Measurements from ENCODE around the gene ZNF2. TPM values are rescaled to one million over a fixed set of nuclear protein-coding genes. Genes with fewer than 3 reads are reported as not detected.

Gene ZNF2
- total RNA-seq (under 1 TPM in 1 of 2 experiments, not detected in 1; 0.53 TPM), total RNA-seq (1.6 to 20.3 (median 8.7) reads per million in 172 experiments)
- 4.1 TPM for polyA plus RNA-seq (2013, experiment 1 of 2)
- 3.8 TPM for polyA plus RNA-seq (2013, experiment 2 of 2)

DNA sequence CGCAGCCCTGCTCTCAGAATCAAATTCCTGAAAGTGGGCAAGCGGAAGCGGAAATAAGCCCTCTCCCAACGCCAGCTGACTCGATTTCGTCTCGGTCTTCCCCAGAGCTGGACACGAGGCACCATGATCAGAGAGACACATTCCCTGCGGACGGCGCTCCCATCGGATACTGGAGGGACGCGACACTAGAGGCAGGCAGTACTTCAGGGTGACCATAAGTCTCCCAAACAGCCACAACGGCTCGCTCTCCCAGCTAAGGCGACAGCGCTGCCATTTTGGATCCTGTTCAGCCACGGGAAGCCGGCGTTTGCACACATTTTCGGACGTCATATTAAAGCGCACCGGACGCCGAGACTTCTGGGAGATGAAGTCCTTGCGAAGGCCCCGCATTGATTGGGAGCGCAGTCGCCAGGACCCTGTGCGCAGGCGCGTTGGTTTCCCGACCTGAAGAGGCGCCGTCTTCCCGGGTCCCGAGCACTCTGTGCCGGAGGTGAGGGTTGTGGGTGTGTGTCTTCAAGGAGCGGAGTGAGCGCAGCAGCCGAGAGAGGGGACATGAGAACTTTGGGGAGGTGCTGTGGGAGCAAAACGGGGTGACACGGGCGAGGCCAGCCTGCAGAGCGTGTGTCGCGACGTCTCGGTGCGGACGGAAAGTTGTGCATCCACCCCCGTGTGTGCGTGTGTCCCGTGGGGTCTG is at the start of gene ZNF2:
Gene ZNF2, plus strand, starts transcription at position 439 of the 694 bp plus-strand sequence. CDS start 10,418 bp downstream, outside the sequence.
- H3K4me1 ChIP-seq (ENCODE audit: insufficient read depth, low read length): peaks cover 15% of the 10 kb centered on the region
- H3K36me3 ChIP-seq (ENCODE audit: insufficient read depth, low read length): no peaks in the 10 kb centered on the region
- intact Hi-C loops (cut with DNase I, micrococcal nuclease): loop anchor here (1.0 to 2.0 kb wide), 4 partner anchors 41 to 238 kb away; partner anchors contain the start of genes ZNF892 (in 2 of the 2) and FAHD2A (in 1 of the 2)
- Mint-ChIP-seq H3K4me3 (peak within 1 kb of the TSS; percentile 97), H3K27ac (peak within 1 kb of the TSS; percentile 96), H3K27me3 (no peaks in the 10 kb centered on the region), H3K36me3 (ENCODE audit: low read depth) (peaks cover 17% of the 10 kb centered on the region), H3K4me1 (ENCODE audit: low read depth) (peaks cover 35% of the 10 kb centered on the region), H3K9me3 (no peaks in the 10 kb centered on the region)
- POLR2A ChIA-PET: interaction anchor here (1.1 to 2.9 kb wide), 8 partner anchors 44 to 237 kb away, joined by 3 to 33 read pairs (median 9); partner anchors contain the start of genes FAHD2A, MAL and MRPS5
- H3K27me3 ChIP-seq (ENCODE audit: control insufficient read depth in 1 of 2, insufficient read depth in 2 of 2, low read length in 2 of 2): no peaks in the 10 kb centered on the region
- peak within 1 kb of the TSS; percentile 86 to 92 for H3K27ac ChIP-seq (ENCODE audit: low read depth in 1 of 2, low read length in 2 of 2)
- peak; percentile 91 to 99 (median 96) for DNase-seq
- ATAC-seq (ENCODE audit: poor library complexity): peak; percentile 92
- H3K4me3 ChIP-seq (ENCODE audit: low read length): peak within 1 kb of the TSS; percentile 97
- peaks cover 0 to 8% of the 10 kb centered on the region in 2 experiments for H3K9me3 ChIP-seq (ENCODE audit: control insufficient read depth in 1 of 2, insufficient read depth in 1 of 2, low read length in 2 of 2)
- no peak for TF ChIP-seq CTCF (IDR thresholded peaks at IDR 0.05)
- CTCF ChIA-PET: interaction anchor here (1.3 to 2.4 kb wide), 2 partner anchors 45 to 89 kb away, joined by 4 to 6 read pairs; partner anchors contain the start of gene MRPS5

DNA sequence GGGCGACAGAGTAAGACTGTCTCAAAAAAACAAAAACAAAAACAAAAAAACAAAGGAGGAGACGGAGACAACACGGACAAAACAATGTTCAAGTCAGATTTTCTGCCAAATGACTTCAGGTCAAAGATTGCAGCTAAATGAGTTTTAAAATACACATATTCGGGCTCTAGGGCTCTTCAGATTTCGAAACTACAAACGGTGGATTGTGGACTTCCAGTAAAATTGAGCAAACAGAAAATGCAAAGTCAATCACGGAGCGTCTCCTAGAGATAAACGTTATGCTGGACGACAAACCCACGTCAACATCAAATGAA is 44.6 kb upstream of the ZNF2 start:
- ChIA-PET POLR2A (interaction anchor here (1.5 to 3.5 kb wide), 7 partner anchors 38 to 98 kb away, joined by 5 to 46 read pairs (median 21); partner anchors contain the start of genes MAL, ZNF2 and ZNF514), CTCF (interaction anchor here (1.0 to 2.7 kb wide), 5 partner anchors 38 to 98 kb away, joined by 5 to 16 read pairs (median 7); partner anchors contain the start of genes ZNF2 and ZNF514)
- H3K27me3 ChIP-seq (ENCODE audit: control insufficient read depth in 1 of 2, insufficient read depth in 2 of 2, low read length in 2 of 2): no peaks in the 10 kb centered on the region
- H3K36me3 Mint-ChIP-seq (ENCODE audit: low read depth): peaks cover 35% of the 10 kb centered on the region
- H3K4me3 Mint-ChIP-seq: peak overlapping the region; percentile 95
- H3K27ac Mint-ChIP-seq: peak overlapping the region; percentile 94
- ATAC-seq (ENCODE audit: poor library complexity) (peak; percentile 3), DNase-seq (no peak)
- TF ChIP-seq CTCF (IDR thresholded peaks at IDR 0.05): no peak
- H3K9me3 ChIP-seq (ENCODE audit: control insufficient read depth in 1 of 2, insufficient read depth in 1 of 2, low read length in 2 of 2): no peaks in the 10 kb centered on the region
- peak overlapping the region; percentile 81 for H3K4me3 ChIP-seq (ENCODE audit: low read length)
- peak overlapping the region in 1 of 2 donors; percentile 74 for H3K27ac ChIP-seq (ENCODE audit: low read depth in 1 of 2, low read length in 2 of 2)
- peaks cover 52% of the 10 kb centered on the region for H3K4me1 Mint-ChIP-seq (ENCODE audit: low read depth)
- peaks cover 8% of the 10 kb centered on the region for H3K36me3 ChIP-seq (ENCODE audit: insufficient read depth, low read length)
- intact Hi-C loops (cut with DNase I, micrococcal nuclease): loop anchor here in 1 of 2 experiments (5.0 kb wide), 1 partner anchor 36 kb away; the partner anchor contains the start of gene ZNF514
- H3K9me3 Mint-ChIP-seq: no peaks in the 10 kb centered on the region
- peaks cover 31% of the 10 kb centered on the region for H3K4me1 ChIP-seq (ENCODE audit: insufficient read depth, low read length)
- H3K27me3 Mint-ChIP-seq: no peaks in the 10 kb centered on the region

DNA sequence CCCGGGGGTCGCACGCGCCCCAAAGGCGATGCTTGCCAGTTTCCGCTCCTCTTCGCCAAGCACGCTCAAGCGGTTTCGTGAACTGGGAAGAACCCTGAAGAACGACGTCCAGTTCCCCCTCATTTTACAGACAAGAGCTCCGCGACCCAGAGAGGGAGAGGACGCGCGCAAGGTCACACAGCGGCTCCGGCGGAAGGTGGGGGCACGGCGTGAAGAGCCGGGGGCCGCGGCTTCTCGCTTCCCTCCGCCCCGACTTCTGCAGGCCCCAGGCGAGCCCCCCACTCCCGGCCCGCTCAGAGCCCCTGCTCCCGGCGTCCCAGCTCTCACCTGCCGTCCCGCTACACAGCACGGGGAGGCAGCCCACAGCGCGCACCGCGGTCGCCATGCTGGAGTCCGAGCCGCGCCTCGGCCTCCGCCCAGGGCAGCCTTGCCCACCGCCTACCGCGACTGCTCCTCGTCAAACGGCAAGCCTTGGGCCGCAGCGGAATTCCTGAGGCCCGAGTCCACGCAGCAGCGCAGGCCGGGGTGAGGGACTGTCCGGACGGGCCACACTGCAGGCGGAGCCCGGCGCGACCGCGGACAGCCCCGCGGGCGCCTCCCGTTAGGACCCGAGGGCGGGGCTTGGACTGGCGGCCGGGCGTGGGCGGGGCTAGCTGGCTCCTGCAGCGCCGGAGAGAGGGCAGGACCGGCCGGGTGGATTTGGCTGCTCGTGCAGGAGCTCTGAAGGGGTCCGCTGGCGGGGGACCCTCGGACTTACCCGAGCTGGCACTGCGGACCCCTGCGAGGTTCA is 44.0 kb upstream of the ZNF2 start, which contains the start of gene MRPS5:
Gene MRPS5, minus strand, starts transcription at position 402 of the 790 bp plus-strand sequence. Its CDS starts 17 bp downstream, at position 385.
- Histone ChIP-seq H3K36me3 (ENCODE audit: insufficient read depth, low read length) (peaks cover 8% of the 10 kb centered on the region), H3K4me1 (ENCODE audit: insufficient read depth, low read length) (peaks cover 31% of the 10 kb centered on the region), H3K9me3 (ENCODE audit: control insufficient read depth in 1 of 2, insufficient read depth in 1 of 2, low read length in 2 of 2) (no peaks in the 10 kb centered on the region), H3K4me3 (ENCODE audit: low read length) (peak within 1 kb of the TSS; percentile 81), H3K27ac (ENCODE audit: low read depth in 1 of 2, low read length in 2 of 2) (peak within 1 kb of the TSS; percentile 59 to 74), H3K27me3 (ENCODE audit: control insufficient read depth in 1 of 2, insufficient read depth in 2 of 2, low read length in 2 of 2) (no peaks in the 10 kb centered on the region)
- Mint-ChIP-seq H3K36me3 (ENCODE audit: low read depth) (peaks cover 32% of the 10 kb centered on the region), H3K4me3 (peak within 1 kb of the TSS; percentile 95), H3K9me3 (no peaks in the 10 kb centered on the region), H3K27me3 (no peaks in the 10 kb centered on the region), H3K27ac (peak within 1 kb of the TSS; percentile 94), H3K4me1 (ENCODE audit: low read depth) (peaks cover 52% of the 10 kb centered on the region)
- intact Hi-C loops (cut with DNase I, micrococcal nuclease): loop anchor here (1.0 to 5.0 kb wide), 3 partner anchors 36 to 85 kb away; partner anchors contain the start of genes ZNF514 (in 2 of the 2) and ZNF892 (in 1 of the 2)
- no peak for TF ChIP-seq CTCF (IDR thresholded peaks at IDR 0.05)
- ChIA-PET POLR2A (interaction anchor here (0.9 to 3.5 kb wide), 10 partner anchors 31 to 99 kb away, joined by 4 to 46 read pairs (median 11); partner anchors contain the start of genes MAL, ZNF2 and ZNF514), CTCF (interaction anchor here (0.6 to 2.7 kb wide), 6 partner anchors 38 to 99 kb away, joined by 3 to 16 read pairs (median 6); partner anchors contain the start of genes ZNF2 and ZNF514)
- DNase-seq (peak; percentile 68 to 91 (median 82)), ATAC-seq (ENCODE audit: poor library complexity) (peak; percentile 89)
